ENCODE results near the gene GNG7.
"Not testable (repeated sequence)": the region's sequence is repeated elsewhere in the genome, so short reads cannot be mapped to it uniquely, and the experiment has no call there.

The GNG7 gene

GRCh38 chr19:2726160-2726855 lies 23.8 kb upstream of the GNG7 start:
- DNase-seq, result no peak

GRCh38 chr19:2724148-2724557 lies 21.7 kb upstream of the GNG7 start:
- DNase-seq, result no peak

GRCh38 chr19:2723747-2724146 lies 21.3 kb upstream of the GNG7 start:
- no peak for DNase-seq

- DNase-seq, result no peak
These were observed 20.8 kb upstream of the GNG7 start for GRCh38 chr19:2723345-2723715.

- no peak for DNase-seq
These were observed 20.2 kb upstream of the GNG7 start for GRCh38 chr19:2722541-2723344.

- no peak for DNase-seq
These were observed 19.4 kb upstream of the GNG7 start for GRCh38 chr19:2721570-2722540.

GRCh38 chr19:2720777-2721569 lies 18.5 kb upstream of the GNG7 start, which contains the start of gene DIRAS1:
DIRAS1 (minus strand) TSS chr19:2721372; CDS start chr19:2717806, 3,566 bp downstream.
- no peak for DNase-seq

GRCh38 chr19:2719920-2720776 lies 17.7 kb upstream of the GNG7 start:
- no peak for DNase-seq

- DNase-seq, result no peak
These were observed 16.8 kb upstream of the GNG7 start for GRCh38 chr19:2719232-2719735.

- DNase-seq, result no peak
These were observed 15.4 kb upstream of the GNG7 start for GRCh38 chr19:2717638-2718541.

- DNase-seq, result no peak
These were observed 14.5 kb upstream of the GNG7 start for GRCh38 chr19:2716722-2717637.

GRCh38 chr19:2716275-2716650 lies 13.8 kb upstream of the GNG7 start:
- DNase-seq, result no peak

- DNase-seq, result no peak
These were observed 13.2 kb upstream of the GNG7 start for GRCh38 chr19:2715470-2716274.

GRCh38 chr19:2714531-2715269 lies 12.2 kb upstream of the GNG7 start:
- no peak for DNase-seq

GRCh38 chr19:2714102-2714501 lies 11.6 kb upstream of the GNG7 start:
- not testable (repeated sequence) for DNase-seq

- DNase-seq, result not testable (repeated sequence)
These were observed 10.7 kb upstream of the GNG7 start for GRCh38 chr19:2713170-2713569.

GRCh38 chr19:2711875-2712205 lies 9.3 kb upstream of the GNG7 start:
- no peak for DNase-seq
